Stomach (tissue), 4 donors: ENCODE results near the gene TSPAN7.

Source experiments
- CTCF ChIP-seq, 7 experiments: fragments of 450-650 bp in 4 of 7; fragments of 200-600 bp in 3 of 7; sonication (generic) in 3 of 7; IDR thresholded peaks; one replicate each; pipeline ENCODE4 v1.5.1; 2016 to 2019; ENCODE audit warnings: antibody characterized with exemption in 7 of 7, control low read depth in 2 of 7, mild to moderate bottlenecking in 1 of 7
- EP300 ChIP-seq: sonication (generic); formaldehyde crosslinking; IDR thresholded peaks from one replicate; pipeline ENCODE4 v1.6.1; 2017; ENCODE audit warnings: antibody characterized with exemption
- POLR2A ChIP-seq, 4 donors: fragments of 450-650 bp; IDR thresholded peaks; one replicate each; pipeline ENCODE4 v1.6.1; 2016; ENCODE audit warnings: antibody characterized with exemption in 4 of 4, control low read depth in 2 of 4, mild to moderate bottlenecking in 1 of 4, moderate library complexity in 1 of 4

- TF ChIP-seq POLR2A (IDR thresholded peaks at IDR 0.05) (no peak), CTCF (IDR thresholded peaks at IDR 0.05) (no peak), EP300 (no peak)
These were observed 116.8 kb downstream of the TSPAN7 start for GRCh38 chrX:38678183-38678582.
